ENCODE data around the gene CDH13.

Gene CDH13

GRCh38 chr16:82943371-82943770 is 316.6 kb downstream of the CDH13 start:
- FAIRE-seq = no peak
- TF ChIP-seq POLR2A (IDR thresholded peaks at IDR 0.05; ENCODE audit: low read depth, low read length) = no peak
- no peak for DNase-seq (ENCODE audit: insufficient read length, low spot score)

- FAIRE-seq (no peak), DNase-seq (ENCODE audit: insufficient read length, low spot score) (no peak)
- no peak for TF ChIP-seq POLR2A (IDR thresholded peaks at IDR 0.05; ENCODE audit: low read depth, low read length)
Measured at GRCh38 chr16:82945420-82946101, 318.8 kb downstream of the CDH13 start.

DNA sequence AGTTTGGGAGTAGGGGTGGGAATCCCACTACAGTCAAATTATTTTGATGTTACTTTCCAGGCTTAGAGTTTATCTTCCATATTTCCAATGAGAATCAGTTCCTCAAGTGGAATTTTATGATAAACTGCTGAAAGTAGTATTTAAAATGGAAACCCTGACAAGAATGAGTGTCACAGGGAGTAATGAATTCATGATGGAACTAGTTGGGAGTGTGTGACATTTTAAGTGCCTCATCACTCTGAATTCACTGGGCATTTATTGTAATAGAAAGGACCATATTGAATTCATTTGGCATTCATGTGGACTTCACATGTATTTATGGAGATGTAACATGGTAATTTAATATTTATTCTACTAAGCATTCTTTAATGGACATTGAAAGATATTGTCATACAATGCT is 320.9 kb downstream of the CDH13 start:
- FAIRE-seq (no peak), DNase-seq (ENCODE audit: insufficient read length, low spot score) (no peak)
- no peak for TF ChIP-seq POLR2A (IDR thresholded peaks at IDR 0.05; ENCODE audit: low read depth, low read length)

DNA sequence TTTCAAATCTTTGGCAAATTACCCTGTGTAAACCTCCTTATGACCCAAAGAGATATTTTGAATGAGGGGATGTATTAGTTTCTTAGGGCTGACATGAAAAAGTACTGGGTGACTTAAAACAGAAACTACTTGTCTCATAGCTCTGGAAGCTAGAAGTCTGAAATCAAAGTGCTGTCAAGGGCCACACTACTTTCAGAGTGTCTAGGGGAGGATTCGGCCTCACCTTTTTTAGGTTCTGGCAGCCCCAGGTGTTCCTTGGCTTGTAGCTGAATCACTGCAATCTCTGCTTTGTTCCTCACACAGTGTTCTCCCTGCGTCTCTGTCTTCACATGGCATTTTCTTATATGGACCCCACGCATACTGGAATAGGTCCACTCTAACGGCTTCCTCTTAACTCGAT is 322.2 kb downstream of the CDH13 start:
- no peak for FAIRE-seq
- DNase-seq (ENCODE audit: insufficient read length, low spot score) = no peak
- TF ChIP-seq POLR2A (IDR thresholded peaks at IDR 0.05; ENCODE audit: low read depth, low read length) = no peak

DNA sequence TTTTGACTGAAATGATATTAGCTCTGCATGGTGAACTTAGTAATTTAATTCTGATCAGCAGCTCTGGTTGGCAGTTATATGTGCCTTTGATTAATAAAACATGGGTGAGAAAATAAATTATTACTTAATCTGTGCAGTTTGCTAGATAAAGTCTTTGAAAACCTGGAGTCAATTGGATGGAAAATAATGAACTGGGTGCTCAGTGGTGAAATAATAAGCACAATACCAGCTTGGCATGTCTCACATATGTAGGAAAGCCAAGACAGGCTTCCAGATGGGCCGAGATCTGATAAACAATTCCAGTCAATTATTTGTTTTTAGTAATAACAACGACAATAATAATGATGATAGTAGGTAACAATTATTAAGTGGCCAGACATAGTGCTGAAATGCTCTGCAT is 326.7 kb downstream of the CDH13 start:
- FAIRE-seq (no peak), DNase-seq (ENCODE audit: insufficient read length, low spot score) (no peak)
- no peak for TF ChIP-seq POLR2A (IDR thresholded peaks at IDR 0.05; ENCODE audit: low read depth, low read length)

GRCh38 chr16:82954224-82954929 is 327.6 kb downstream of the CDH13 start:
- no peak for FAIRE-seq
- no peak for DNase-seq (ENCODE audit: insufficient read length, low spot score)
- TF ChIP-seq POLR2A (IDR thresholded peaks at IDR 0.05; ENCODE audit: low read depth, low read length) = no peak

DNA sequence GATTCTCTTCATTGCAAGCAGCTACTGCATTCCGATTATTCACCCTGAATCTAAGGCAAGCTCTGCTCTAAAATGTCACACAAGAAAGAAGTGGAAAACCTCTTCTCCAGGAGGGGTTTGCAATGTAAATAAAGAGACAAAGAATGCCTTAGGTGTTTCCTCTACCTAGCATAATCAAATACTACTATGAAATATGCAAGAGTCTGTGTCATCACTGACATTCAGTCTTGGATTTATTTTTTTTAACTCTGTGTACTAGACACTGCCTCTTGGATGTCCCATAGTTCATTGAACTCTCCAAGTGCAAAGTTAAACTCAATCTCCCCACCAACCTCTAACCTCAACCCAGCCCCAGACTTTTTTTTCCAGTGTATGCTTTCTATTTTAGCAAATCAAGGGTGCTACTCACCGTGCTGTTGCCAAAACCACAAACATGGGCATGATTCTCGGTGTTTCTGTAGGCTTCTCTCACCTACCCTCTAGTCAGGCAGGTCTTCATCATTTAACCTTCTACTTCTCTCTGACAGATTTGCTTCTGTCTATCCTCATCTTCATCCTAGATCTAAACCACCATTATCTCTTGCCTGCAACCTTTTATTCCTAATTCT is 329.1 kb downstream of the CDH13 start:
- FAIRE-seq = no peak
- no peak for DNase-seq (ENCODE audit: insufficient read length, low spot score)
- no peak for TF ChIP-seq POLR2A (IDR thresholded peaks at IDR 0.05; ENCODE audit: low read depth, low read length)

- TF ChIP-seq POLR2A (IDR thresholded peaks at IDR 0.05; ENCODE audit: low read depth, low read length) = no peak
- FAIRE-seq (no peak), DNase-seq (ENCODE audit: insufficient read length, low spot score) (no peak)
Measured at GRCh38 chr16:82957212-82957611, 330.4 kb downstream of the CDH13 start.

- no peak for FAIRE-seq
- DNase-seq (ENCODE audit: insufficient read length, low spot score) = no peak
- no peak for TF ChIP-seq POLR2A (IDR thresholded peaks at IDR 0.05; ENCODE audit: low read depth, low read length)
Measured at GRCh38 chr16:82960918-82961317, 334.1 kb downstream of the CDH13 start.

DNA sequence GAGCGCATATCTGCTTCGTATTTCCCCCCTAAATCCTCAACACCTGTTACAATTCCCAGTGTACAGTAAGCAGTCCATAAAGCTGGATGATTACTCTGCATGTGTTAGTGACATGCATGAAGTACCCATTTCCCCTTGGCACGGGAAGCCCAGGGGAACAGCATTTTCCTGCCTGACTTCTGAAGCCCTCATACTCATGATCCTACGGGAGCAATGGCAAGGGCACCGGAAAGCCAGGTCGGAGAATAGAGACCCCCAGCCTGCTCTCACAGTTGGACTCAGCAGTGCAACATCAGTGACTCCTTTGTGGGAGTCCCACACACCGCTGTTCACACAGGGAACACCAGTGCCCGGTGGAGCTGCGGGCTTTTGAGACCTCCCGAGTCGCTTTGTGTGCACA is 336.9 kb downstream of the CDH13 start:
- TF ChIP-seq POLR2A (IDR thresholded peaks at IDR 0.05; ENCODE audit: low read depth, low read length) = no peak
- FAIRE-seq (no peak), DNase-seq (ENCODE audit: insufficient read length, low spot score) (no peak)

GRCh38 chr16:82965808-82966207 is 339.0 kb downstream of the CDH13 start:
- DNase-seq (ENCODE audit: insufficient read length, low spot score) (no peak), FAIRE-seq (no peak)
- TF ChIP-seq POLR2A (IDR thresholded peaks at IDR 0.05; ENCODE audit: low read depth, low read length) = no peak

- no peak for DNase-seq (ENCODE audit: insufficient read length, low spot score)
- no peak for FAIRE-seq
- no peak for TF ChIP-seq POLR2A (IDR thresholded peaks at IDR 0.05; ENCODE audit: low read depth, low read length)
Measured at GRCh38 chr16:82967424-82967823, 340.7 kb downstream of the CDH13 start.

GRCh38 chr16:82971126-82971525 is 344.4 kb downstream of the CDH13 start:
- DNase-seq (ENCODE audit: insufficient read length, low spot score) = no peak
- TF ChIP-seq POLR2A (IDR thresholded peaks at IDR 0.05; ENCODE audit: low read depth, low read length) = no peak
- no peak for FAIRE-seq

GRCh38 chr16:82972331-82972919 is 345.7 kb downstream of the CDH13 start:
- no peak for TF ChIP-seq POLR2A (IDR thresholded peaks at IDR 0.05; ENCODE audit: low read depth, low read length)
- FAIRE-seq (no peak), DNase-seq (ENCODE audit: insufficient read length, low spot score) (no peak)

Measured in H54 (cell line).